Muscle of leg (tissue), 11 donors: ENCODE measurements around the gene PPARA. TPM values are rescaled to one million over a fixed set of nuclear protein-coding genes. Genes with fewer than 3 reads are reported as not detected.
A peak's percentile ranks its signal among the peaks of the same experiment; 100 is the strongest.

Experiments used
- DNase-seq: peaks from one replicate; pipeline ENCODE4 v3.0.0; 2013
- H3K27ac ChIP-seq: one replicate; pipeline ENCODE4 v1.5.1; 2013; ENCODE audit warnings: mild to moderate bottlenecking, low read length, control low read depth
- H3K27me3 ChIP-seq: one replicate; pipeline ENCODE4 v1.6.1; 2013; ENCODE audit warnings: low read length; ENCODE audit not compliant: control insufficient read depth, insufficient read depth
- H3K36me3 ChIP-seq: one replicate; pipeline ENCODE4 v1.6.1; 2013; ENCODE audit warnings: low read length; ENCODE audit not compliant: control insufficient read depth, insufficient read depth
- H3K4me1 ChIP-seq: one replicate; pipeline ENCODE4 v1.6.1; 2013; ENCODE audit warnings: low read length; ENCODE audit not compliant: control insufficient read depth, insufficient read depth
- H3K4me3 ChIP-seq: one replicate; pipeline ENCODE4 v1.5.1; 2013; ENCODE audit warnings: low read length, control low read depth
- H3K9me3 ChIP-seq: replicated peaks from 2 replicates; pipeline ENCODE4 v1.6.1; 2013; ENCODE audit warnings: low read depth, low read length; ENCODE audit not compliant: control insufficient read depth
- WGBS: methylation state at CpG from one replicate; pipeline ENCODE4 v1.1.5; 2013; ENCODE audit warnings: missing lambda C conversion rate; ENCODE audit not compliant: insufficient coverage; 5-methylcytosine and 5-hydroxymethylcytosine counted together
- polyA plus RNA-seq, 8 donors: library from polyadenylated mRNA; unstranded; fragments of 120-200 nt; gene quantifications; one replicate each; pipeline versions ENCODE4 v1.2.1 to v1.2.3, GENCODE V29; 2013; ENCODE audit warnings: inconsistent platforms in 1 of 8, low replicate concordance in 1 of 8; ENCODE audit not compliant: insufficient read length in 8 of 8, insufficient read depth in 1 of 8
- total RNA-seq: library from RNA; stranded (reverse); fragments of 120-200 nt; gene quantifications from one replicate; pipeline ENCODE4 v1.2.4, GENCODE V29; 2013

Gene PPARA
- total and polyA plus RNA-seq, 9 donors, result 15.5 to 27.8 (median 19.6) TPM

- peaks cover 47% of the 10 kb centered on the region for H3K4me1 ChIP-seq
- under 1% methylated on average over 33 of the region's 39 CpGs for WGBS
Measured at GRCh38 chr22:46149512-46150033, 753 bp upstream of the PPARA start.

GRCh38 chr22:46150655-46151477, 540 bp downstream of the PPARA start:
- peak; percentile 46 for DNase-seq
- H3K27ac ChIP-seq, result peak overlapping the region; percentile 79
- H3K9me3 ChIP-seq, result no peaks in the 10 kb centered on the region
- under 1% methylated on average over 89 of the region's 101 CpGs for WGBS
- H3K27me3 ChIP-seq, result peaks cover 2% of the 10 kb centered on the region
- H3K4me1 ChIP-seq, result peaks cover 47% of the 10 kb centered on the region
- H3K36me3 ChIP-seq, result peaks cover 20% of the 10 kb centered on the region
- peak overlapping the region; percentile 93 for H3K4me3 ChIP-seq

More at GRCh38 chr22:46149512-46150033, 753 bp upstream of the PPARA start:
- Histone ChIP-seq H3K27me3 (peaks cover 2% of the 10 kb centered on the region), H3K4me3 (peak overlapping the region; percentile 66), H3K9me3 (no peaks in the 10 kb centered on the region), H3K27ac (peak overlapping the region; percentile 86), H3K36me3 (peaks cover 15% of the 10 kb centered on the region)
- DNase-seq, result peak; percentile 63

- peaks cover 21% of the 10 kb centered on the region for H3K4me1 ChIP-seq
- WGBS, result no CpG with 5 or more reads among the region's 3 CpGs
- H3K4me3 ChIP-seq, result no peak overlapping the region
- no peaks in the 10 kb centered on the region for H3K9me3 ChIP-seq
- DNase-seq, result no peak
- peaks cover 25% of the 10 kb centered on the region for H3K36me3 ChIP-seq
- H3K27me3 ChIP-seq, result peaks cover 1% of the 10 kb centered on the region
- H3K27ac ChIP-seq, result no peak overlapping the region
Measured at GRCh38 chr22:46153930-46154329, 3.6 kb downstream of the PPARA start.

- no CpG with 5 or more reads among the region's 3 CpGs for WGBS
Measured at GRCh38 chr22:46156031-46156430, 5.7 kb downstream of the PPARA start.

GRCh38 chr22:46158283-46158682, 8.0 kb downstream of the PPARA start:
- Histone ChIP-seq H3K9me3 (no peaks in the 10 kb centered on the region), H3K27me3 (no peaks in the 10 kb centered on the region), H3K4me3 (no peak overlapping the region), H3K36me3 (peaks cover 25% of the 10 kb centered on the region), H3K4me1 (peaks cover 6% of the 10 kb centered on the region), H3K27ac (no peak overlapping the region)
- 77% methylated on average over 7 of the region's 7 CpGs for WGBS
- no peak for DNase-seq

More at GRCh38 chr22:46156031-46156430, 5.7 kb downstream of the PPARA start:
- no peak overlapping the region for H3K4me3 ChIP-seq
- H3K27me3 ChIP-seq, result no peaks in the 10 kb centered on the region
- peak; percentile 68 for DNase-seq
- no peaks in the 10 kb centered on the region for H3K9me3 ChIP-seq
- H3K36me3 ChIP-seq, result peaks cover 29% of the 10 kb centered on the region
- H3K4me1 ChIP-seq, result peaks cover 15% of the 10 kb centered on the region
- peak overlapping the region; percentile 5 for H3K27ac ChIP-seq

- H3K4me3 ChIP-seq, result no peak overlapping the region
- no peak overlapping the region for H3K27ac ChIP-seq
- peaks cover 20% of the 10 kb centered on the region for H3K36me3 ChIP-seq
- no peak for DNase-seq
- H3K9me3 ChIP-seq, result no peaks in the 10 kb centered on the region
- peaks cover 6% of the 10 kb centered on the region for H3K4me1 ChIP-seq
- H3K27me3 ChIP-seq, result no peaks in the 10 kb centered on the region
- 93% methylated on average over 6 of the region's 7 CpGs for WGBS
Measured at GRCh38 chr22:46159212-46159611, 8.9 kb downstream of the PPARA start.

GRCh38 chr22:46159777-46160176, 9.5 kb downstream of the PPARA start:
- H3K36me3 ChIP-seq, result peaks cover 20% of the 10 kb centered on the region
- H3K4me3 ChIP-seq, result no peak overlapping the region
- no peak for DNase-seq
- WGBS, result 86% methylated on average over 9 of the region's 10 CpGs
- no peaks in the 10 kb centered on the region for H3K9me3 ChIP-seq
- H3K27ac ChIP-seq, result no peak overlapping the region
- H3K4me1 ChIP-seq, result peaks cover 6% of the 10 kb centered on the region
- no peaks in the 10 kb centered on the region for H3K27me3 ChIP-seq

GRCh38 chr22:46162285-46162684, 12.0 kb downstream of the PPARA start:
- no peaks in the 10 kb centered on the region for H3K27me3 ChIP-seq
- H3K4me1 ChIP-seq, result peaks cover 6% of the 10 kb centered on the region
- no peak overlapping the region for H3K27ac ChIP-seq
- 61% methylated on average over 3 of the region's 10 CpGs for WGBS
- no peaks in the 10 kb centered on the region for H3K9me3 ChIP-seq
- H3K4me3 ChIP-seq, result no peak overlapping the region
- H3K36me3 ChIP-seq, result peaks cover 11% of the 10 kb centered on the region
- DNase-seq, result no peak

GRCh38 chr22:46162771-46163556, 12.6 kb downstream of the PPARA start:
- Histone ChIP-seq H3K27me3 (no peaks in the 10 kb centered on the region), H3K4me3 (no peak overlapping the region), H3K36me3 (peaks cover 11% of the 10 kb centered on the region), H3K4me1 (peaks cover 6% of the 10 kb centered on the region), H3K9me3 (no peaks in the 10 kb centered on the region), H3K27ac (peak overlapping the region; percentile 31)
- WGBS, result 63% methylated on average over 5 of the region's 17 CpGs
- DNase-seq, result no peak

GRCh38 chr22:46163557-46163888, 13.2 kb downstream of the PPARA start:
- Histone ChIP-seq H3K27me3 (no peaks in the 10 kb centered on the region), H3K9me3 (no peaks in the 10 kb centered on the region), H3K27ac (no peak overlapping the region), H3K36me3 (peaks cover 11% of the 10 kb centered on the region), H3K4me3 (no peak overlapping the region), H3K4me1 (peaks cover 6% of the 10 kb centered on the region)
- DNase-seq, result no peak
- WGBS, result 61% methylated on average over 4 of the region's 11 CpGs
